GM12878 (cell line): ENCODE measurements around the gene SYK. TPM values are rescaled to one million over a fixed set of nuclear protein-coding genes. Genes with fewer than 3 reads are reported as not detected.

Experiments used
- ATAC-seq: fragments of 200-7000 bp; cut with Tn5 transposase; 3 replicates; pipeline ENCODE4 v1.9.1; 2020; ENCODE audit warnings: mild to moderate bottlenecking, moderate library complexity
- BruUV-seq: library from RNA; stranded (reverse); fragments of 400-500 nt; replicated peaks from 2 replicates; lab custom pipeline; 2021; lab: Mats Ljungman, UMichigan
- CTCF ChIA-PET: fragments of 300-600 bp; sonication (Branson Sonifier 250); formaldehyde crosslinking; extraction: SDS; loops from one replicate; lab custom pipeline; 2021; ENCODE audit warnings: inconsistent platforms; lab: Yijun Ruan, JAX
- POLR2A ChIA-PET: fragments of 350-600 bp; formaldehyde crosslinking; extraction: SDS; loops from one replicate; lab custom pipeline; 2021; ENCODE audit warnings: inconsistent platforms; lab: Charles Lee
- RAD21 ChIA-PET: fragments of 300-600 bp; sonication (Branson Sonifier 250); formaldehyde crosslinking; loops from one replicate; lab custom pipeline; 2023; ENCODE audit warnings: antibody characterized with exemption; ENCODE audit not compliant: unreplicated experiment; lab: Charles Lee
- SMC1A ChIA-PET: fragments of 300-600 bp; sonication (Branson Sonifier 250); formaldehyde crosslinking; loops from one replicate; lab custom pipeline; 2023; ENCODE audit not compliant: unreplicated experiment, uncharacterized antibody; lab: Charles Lee
- DNase-seq: peaks from one replicate; pipeline ENCODE4 v3.0.0-alpha.2; 2011; ENCODE audit warnings: low read depth, low spot score
- FAIRE-seq: peaks from 3 replicates; lab custom pipeline; 2011; peaks lifted over from hg19 to GRCh38; lab: Jason Lieb, UNC
- H2AFZ ChIP-seq: 2 replicates; pipeline ENCODE4 v1.6.0; 2011; ENCODE audit warnings: low read depth, low read length, control low read depth; ENCODE audit not compliant: control insufficient read depth
- H3K27ac ChIP-seq: 2 replicates; pipeline ENCODE4 v1.5.1; 2011; ENCODE audit warnings: control low read depth; ENCODE audit not compliant: control insufficient read depth, insufficient read depth
- H3K27me3 ChIP-seq, 2 experiments: replicated peaks in 1 of 2; 2 replicates each; pipeline versions ENCODE4 v1.6.0 to v1.6.1; 2011; ENCODE audit warnings: low read length in 1 of 2; ENCODE audit not compliant: control insufficient read depth in 2 of 2, insufficient read depth in 2 of 2
- H3K36me3 ChIP-seq, 2 experiments: 2 replicates each; pipeline ENCODE4 v1.5.1; 2011; ENCODE audit warnings: low read length in 1 of 2; ENCODE audit not compliant: control insufficient read depth in 2 of 2, insufficient read depth in 2 of 2
- H3K4me1 ChIP-seq: 2 replicates; pipeline ENCODE4 v1.6.1; 2011; ENCODE audit warnings: mild to moderate bottlenecking, low read length, moderate library complexity, mixed read lengths; ENCODE audit not compliant: control insufficient read depth, insufficient read depth
- H3K4me2 ChIP-seq: 2 replicates; pipeline ENCODE4 v1.6.0; 2011; ENCODE audit warnings: control low read depth; ENCODE audit not compliant: control insufficient read depth, insufficient read depth
- H3K4me3 ChIP-seq: fragments of 200-600 bp; sonication (generic); 2 replicates; pipeline ENCODE4 v1.5.1; 2016
- H3K79me2 ChIP-seq: 2 replicates; pipeline ENCODE4 v1.6.0; 2011; ENCODE audit warnings: low read length; ENCODE audit not compliant: control insufficient read depth, insufficient read depth
- H3K9ac ChIP-seq: 2 replicates; pipeline ENCODE4 v1.8.0; 2011; ENCODE audit warnings: low read length, control low read depth, mixed read lengths; ENCODE audit not compliant: control insufficient read depth, insufficient read depth
- H3K9me3 ChIP-seq: replicated peaks from 3 replicates; pipeline ENCODE4 v1.5.1; 2011; ENCODE audit warnings: mild to moderate bottlenecking, low read length; ENCODE audit not compliant: control insufficient read depth, insufficient read depth
- H4K20me1 ChIP-seq: 2 replicates; pipeline ENCODE4 v1.6.0; 2011; ENCODE audit not compliant: control insufficient read depth, insufficient read depth
- BRCA1 ChIP-seq: IDR thresholded peaks from 2 replicates; pipeline ENCODE4 v1.6.1; 2011; ENCODE audit warnings: low read depth, low read length, improper control_type of control experiment
- CHD2 ChIP-seq: IDR thresholded peaks from 2 replicates; pipeline ENCODE4 v1.6.1; 2011; ENCODE audit warnings: low read depth, low read length, improper control_type of control experiment, borderline replicate concordance
- EED ChIP-seq: sonication (generic); IDR thresholded peaks from 2 replicates; pipeline ENCODE4 v1.6.1; 2016; ENCODE audit warnings: antibody characterized with exemption, low read depth
- EGR1 ChIP-seq, 2 experiments: IDR thresholded peaks; 1 replicate in 1 of 2; 2 replicates in 1 of 2; pipeline ENCODE4 v1.6.1; 2011 to 2012; ENCODE audit warnings: low read depth in 2 of 2, low read length in 2 of 2, borderline replicate concordance in 1 of 2, mild to moderate bottlenecking in 1 of 2, moderate library complexity in 1 of 2
- KDM1A ChIP-seq: fragments of 200-600 bp; sonication (generic); IDR thresholded peaks from 2 replicates; pipeline ENCODE4 v1.6.1; 2016; ENCODE audit warnings: borderline replicate concordance
- MTA2 ChIP-seq: fragments of 450-650 bp; IDR thresholded peaks from 2 replicates; pipeline ENCODE4 v1.6.1; 2016; ENCODE audit warnings: low read depth, mild to moderate bottlenecking, moderate library complexity
- MTA3 ChIP-seq: IDR thresholded peaks from 2 replicates; pipeline ENCODE4 v1.6.1; 2012; ENCODE audit warnings: low read length, inconsistent platforms, borderline replicate concordance
- PAX8 ChIP-seq: fragments of 450-650 bp; IDR thresholded peaks from 2 replicates; pipeline ENCODE4 v1.6.1; 2017; ENCODE audit warnings: mild to moderate bottlenecking, moderate library complexity
- RBBP5 ChIP-seq: fragments of 200-600 bp; sonication (generic); conservative IDR thresholded peaks from 2 replicates; pipeline ENCODE4 v1.6.1; 2016
- SMC3 ChIP-seq: IDR thresholded peaks from 2 replicates; pipeline ENCODE4 v1.6.1; 2011; ENCODE audit warnings: low read length, improper control_type of control experiment, borderline replicate concordance
- STAT1 ChIP-seq: fragments of 450-650 bp; conservative IDR thresholded peaks from 2 replicates; pipeline ENCODE4 v1.6.1; 2014; ENCODE audit warnings: antibody characterized with exemption, mild to moderate bottlenecking
- TBL1XR1 ChIP-seq: IDR thresholded peaks from 2 replicates; pipeline ENCODE4 v1.6.1; 2012; ENCODE audit warnings: low read depth, low read length, improper control_type of control experiment
- ZBTB40 ChIP-seq: fragments of 450-650 bp; IDR thresholded peaks from 2 replicates; pipeline ENCODE4 v1.6.1; 2016; ENCODE audit warnings: mild to moderate bottlenecking, moderate library complexity, borderline replicate concordance
- WGBS: methylation state at CpG from one replicate; pipeline ENCODE4 v1.1.6; 2016; ENCODE audit warnings: low lambda C conversion rate; ENCODE audit not compliant: insufficient replicate concordance, insufficient coverage; ENCODE audit errors: missing lambda C conversion rate; 5-methylcytosine and 5-hydroxymethylcytosine counted together
- in situ Hi-C: fragments of 300-500 bp; cut with MboI; formaldehyde crosslinking; loops from 9 replicates; pipeline ENCODE4 v1.14.3; 2018; ENCODE audit warnings: mixed read lengths
- intact Hi-C: fragments of 100-400 bp; cut with micrococcal nuclease; formaldehyde crosslinking; loops from one replicate; pipeline ENCODE4 v1.14.2; 2022; ENCODE audit not compliant: unreplicated experiment
- polyA plus RNA-seq, 11 experiments: library from polyadenylated mRNA; depleted of rRNA in 4 of 11; unstranded in 6 of 11; stranded (reverse) in 5 of 11; fragments of >200 nt; fragmentation: Nextera tagmentation in 4 of 11; fragmentation: Illumina TruSeq in 1 of 11; extraction: Ambion mirVana in 4 of 11; extraction: Trizol in 1 of 11; gene quantifications; 1 replicate in 1 of 11; 2 replicates in 10 of 11; pipeline versions ENCODE4 v1.2.1 to v1.2.3, GENCODE V29; 2011 to 2016; ENCODE audit warnings: inconsistent platforms in 2 of 11, missing spikeins in 2 of 11, low read depth in 1 of 11
- total RNA-seq, 4 experiments: library from RNA; depleted of rRNA in 3 of 4; stranded (reverse); fragments of >200 nt in 3 of 4; fragmentation: Illumina TruSeq in 1 of 4; extraction: Trizol in 1 of 4; gene quantifications; 2 replicates each; pipeline versions ENCODE4 v1.2.1 to v1.2.3, GENCODE V29; 2013 to 2021
- TF ChIP-seq, protein P1 (sequence below): IDR thresholded peaks from 2 replicates; pipeline ENCODE4 v1.6.1; 2011; ENCODE audit warnings: borderline replicate concordance, low read depth, mild to moderate bottlenecking, moderate library complexity, low read length; ENCODE audit not compliant: insufficient read depth, poor library complexity, severe bottlenecking

Gene SYK
- total and polyA plus RNA-seq, 10 of the 15 experiments (the other 5 are each of a cell fraction or from before 2014, with no cell fraction given), result 6.5 to 135 (median 68.8) TPM

- H3K36me3 ChIP-seq, result no peaks in the 10 kb centered on the region; a peak in 1 of 4 replicates
- H3K27me3 ChIP-seq, result no peaks in the 10 kb centered on the region; a peak in 1 of 4 replicates
- TF ChIP-seq ZBTB40, result no peak
- no peak for TF ChIP-seq KDM1A
- TF ChIP-seq CHD2, result no peak
- no peak for TF ChIP-seq BRCA1
- no peak for TF ChIP-seq PAX8
- no peak for TF ChIP-seq STAT1
- TF ChIP-seq MTA3, result no peak
- TF ChIP-seq, protein P1, sequence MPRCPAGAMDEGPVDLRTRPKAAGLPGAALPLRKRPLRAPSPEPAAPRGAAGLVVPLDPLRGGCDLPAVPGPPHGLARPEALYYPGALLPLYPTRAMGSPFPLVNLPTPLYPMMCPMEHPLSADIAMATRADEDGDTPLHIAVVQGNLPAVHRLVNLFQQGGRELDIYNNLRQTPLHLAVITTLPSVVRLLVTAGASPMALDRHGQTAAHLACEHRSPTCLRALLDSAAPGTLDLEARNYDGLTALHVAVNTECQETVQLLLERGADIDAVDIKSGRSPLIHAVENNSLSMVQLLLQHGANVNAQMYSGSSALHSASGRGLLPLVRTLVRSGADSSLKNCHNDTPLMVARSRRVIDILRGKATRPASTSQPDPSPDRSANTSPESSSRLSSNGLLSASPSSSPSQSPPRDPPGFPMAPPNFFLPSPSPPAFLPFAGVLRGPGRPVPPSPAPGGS, result no peak
- no peak for TF ChIP-seq EED
- no peak for TF ChIP-seq RBBP5
- TF ChIP-seq EGR1 (IDR thresholded peaks at IDR 0.05; ENCODE audit: borderline replicate concordance in 1 of 2, low read depth in 2 of 2, low read length in 2 of 2), result no peak
- TF ChIP-seq SMC3, result no peak
- no peak for TF ChIP-seq MTA2
- no peak for TF ChIP-seq TBL1XR1
- H3K9me3 ChIP-seq, result no peaks in the 10 kb centered on the region
- no peaks in the 10 kb centered on the region; the same call in 1 of the 2 replicates for H3K4me1 ChIP-seq
- H2AFZ ChIP-seq, result no peak overlapping the region
- no peaks in the 10 kb centered on the region for H3K79me2 ChIP-seq
- no peak for ATAC-seq
- no peak for DNase-seq
- no peak overlapping the region for H3K4me2 ChIP-seq
- in situ Hi-C loops, result no loop called here
- no peak for FAIRE-seq
- BruUV-seq, result no TSS peak
- ChIA-PET SMC1A (no interaction called here), POLR2A (no interaction called here), RAD21 (no interaction called here), CTCF (no interaction called here)
- 59% methylated on average over 11 of the region's 11 CpGs for WGBS
- intact Hi-C loops, result no loop called here
- no peak overlapping the region for H3K4me3 ChIP-seq
- H4K20me1 ChIP-seq, result no peaks in the 10 kb centered on the region
- no peak overlapping the region for H3K27ac ChIP-seq
- no peak overlapping the region for H3K9ac ChIP-seq
Measured at GRCh38 chr9:90903766-90904424, 102.3 kb downstream of the SYK start.
